ENCODE results near the gene PLXNC1. TPM values are rescaled to one million over a fixed set of nuclear protein-coding genes. Genes with fewer than 3 reads are reported as not detected.

PLXNC1 gene
- total and polyA plus RNA-seq, 9 of the 15 experiments (the other 6 are each of a cell fraction or from before 2014, with no cell fraction given): 0.08 to 0.87 (median 0.28) TPM

DNA sequence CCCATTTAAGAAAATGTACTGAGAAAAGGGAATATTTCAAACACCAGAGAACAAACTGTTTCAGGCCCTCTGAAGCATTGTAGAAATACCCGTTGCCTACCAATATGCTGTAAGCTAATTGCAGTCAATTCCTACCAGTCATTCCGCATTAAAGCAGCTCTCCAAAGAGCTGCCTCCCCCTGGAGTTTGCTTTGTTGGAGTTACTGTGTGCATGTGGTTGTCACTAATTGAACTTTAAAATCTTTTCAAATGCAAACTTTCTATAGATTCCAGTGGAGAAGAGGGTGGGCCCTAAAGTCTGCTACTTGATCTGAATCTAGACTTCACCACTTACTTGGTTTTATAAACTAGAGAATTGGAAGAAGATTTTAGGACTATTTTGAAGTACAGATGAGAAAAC, 112.7 kb downstream of the PLXNC1 start:
- no peaks in the 10 kb centered on the region; the same call in 1 of the 2 replicates for H3K9me3 ChIP-seq (replicated peaks; ENCODE audit: control insufficient read depth, insufficient read depth, low read depth, low read length)
- H2AFZ ChIP-seq (ENCODE audit: low read depth, low read length): no peak overlapping the region
- no peaks in the 10 kb centered on the region for H4K20me1 ChIP-seq (replicated peaks; ENCODE audit: control insufficient read depth, insufficient read depth, low read length)
- no peak overlapping the region for H3K4me3 ChIP-seq
- H3K27ac ChIP-seq (ENCODE audit: extremely low read depth, low read depth, low read length): no peak overlapping the region
- WGBS (ENCODE audit: insufficient coverage, low coverage, missing lambda C conversion rate): 43% methylated on average over 2 of the region's 2 CpGs
- ATAC-seq (no peak), FAIRE-seq (no peak), DNase-seq (ENCODE audit: extremely low read depth in 1 of 4, low spot score in 3 of 4) (no peak)
- H3K36me3 ChIP-seq (ENCODE audit: control insufficient read depth, insufficient read depth, low read length): no peaks in the 10 kb centered on the region
- H3K79me2 ChIP-seq (ENCODE audit: control insufficient read depth, insufficient read depth, low read length): no peaks in the 10 kb centered on the region
- H3K27me3 ChIP-seq (ENCODE audit: control insufficient read depth in 2 of 2, insufficient read depth in 2 of 2, low read length in 2 of 2): peaks cover 13 to 38% of the 10 kb centered on the region in 2 experiments; a peak in 4 of 5 replicates
- in situ Hi-C loops (cut with MboI): no loop called here
- no peaks in the 10 kb centered on the region for H3K9me1 ChIP-seq (ENCODE audit: control insufficient read depth, insufficient read depth, low read length)
- no peak overlapping the region for H3K9ac ChIP-seq (ENCODE audit: insufficient read depth in 1 of 2, low read depth in 2 of 2, low read length in 2 of 2)
- ChIA-PET CTCF (ENCODE audit: low intra/inter-chr PET ratio) (no interaction called here), POLR2A (no interaction called here)
- no peak for TF ChIP-seq DDX20 (tag; IDR thresholded peaks at IDR 0.05; ENCODE audit: low read depth)
- no peak for TF ChIP-seq ZBTB9 (CRISPR knock-in tag; IDR thresholded peaks at IDR 0.05)
- TF ChIP-seq ZNF121 (CRISPR knock-in tag; conservative IDR thresholded peaks at IDR 0.05): no peak
- TF ChIP-seq RAD21 (CRISPR knock-in tag; conservative IDR thresholded peaks at IDR 0.05 in 1 of 2, IDR thresholded peaks at IDR 0.05 in 1 of 2): no peak
- TF ChIP-seq ZNF436 (CRISPR knock-in tag; IDR thresholded peaks at IDR 0.05): no peak
- no TSS peak for BruUV-seq (replicated peaks)
- H3K4me1 ChIP-seq (replicated peaks in 1 of 2; ENCODE audit: control insufficient read depth in 2 of 2, insufficient read depth in 2 of 2, low read length in 2 of 2): peaks cover 10 to 11% of the 10 kb centered on the region in 2 experiments; a peak in 4 of 5 replicates
- intact Hi-C loops (cut with micrococcal nuclease): no loop called here
- no peak overlapping the region for H3K4me2 ChIP-seq (ENCODE audit: insufficient read depth, low read length)

Data from K562 (cell line).